H9 (cell line): ENCODE measurements around the gene TRIM52. TPM values are rescaled to one million over a fixed set of nuclear protein-coding genes. Genes with fewer than 3 reads are reported as not detected.
"Not testable (repeated sequence)": the region's sequence is repeated elsewhere in the genome, so short reads cannot be mapped to it uniquely, and the experiment has no call there.

Source experiments
- DNase-seq: peaks from one replicate; pipeline ENCODE4 v3.0.0-alpha.2; 2017
- H2AFZ ChIP-seq: one replicate; pipeline ENCODE4 v1.6.1; 2013; ENCODE audit warnings: mild to moderate bottlenecking, low read length, control low read depth, moderate library complexity
- H2AK5ac ChIP-seq: 2 replicates; pipeline ENCODE4 v1.6.1; 2013; ENCODE audit warnings: low read length, control low read depth, mixed read lengths; ENCODE audit not compliant: insufficient read length
- H2BK120ac ChIP-seq: one replicate; pipeline ENCODE4 v1.6.1; 2013; ENCODE audit warnings: low read depth, mild to moderate bottlenecking, low read length, control low read depth, inconsistent platforms; ENCODE audit not compliant: poor library complexity, severe bottlenecking
- H2BK12ac ChIP-seq: 2 replicates; pipeline ENCODE4 v1.6.1; 2013; ENCODE audit warnings: low read length, control low read depth, mixed read lengths, low read depth; ENCODE audit not compliant: insufficient read length
- H2BK15ac ChIP-seq: 2 replicates; pipeline ENCODE4 v1.6.1; 2013; ENCODE audit warnings: low read depth, low read length, control low read depth
- H2BK20ac ChIP-seq: one replicate; pipeline ENCODE4 v1.6.1; 2013; ENCODE audit warnings: low read depth, mild to moderate bottlenecking, low read length, control low read depth, inconsistent platforms; ENCODE audit not compliant: poor library complexity, severe bottlenecking
- H2BK5ac ChIP-seq: 2 replicates; pipeline ENCODE4 v1.6.1; 2013; ENCODE audit warnings: low read length, control low read depth, mixed read lengths; ENCODE audit not compliant: insufficient read length
- H3K14ac ChIP-seq: 2 replicates; pipeline ENCODE4 v1.6.1; 2013; ENCODE audit warnings: low read length, control low read depth; ENCODE audit not compliant: insufficient read depth
- H3K18ac ChIP-seq: 2 replicates; pipeline ENCODE4 v1.6.1; 2013; ENCODE audit warnings: low read depth, mild to moderate bottlenecking, mixed read lengths, low read length, control low read depth; ENCODE audit not compliant: insufficient read length
- H3K23ac ChIP-seq: 2 replicates; pipeline ENCODE4 v1.6.1; 2013; ENCODE audit warnings: low read length, control low read depth, mixed read lengths, low read depth; ENCODE audit not compliant: insufficient read length
- H3K23me2 ChIP-seq: 2 replicates; pipeline ENCODE4 v1.6.1; 2013; ENCODE audit warnings: low read depth, mild to moderate bottlenecking, mixed read lengths, low read length, control low read depth; ENCODE audit not compliant: insufficient read length, poor library complexity, severe bottlenecking
- H3K27ac ChIP-seq: 2 replicates; pipeline ENCODE4 v1.5.1; 2013; ENCODE audit warnings: low read length, control low read depth, mixed read lengths, low read depth; ENCODE audit not compliant: insufficient read length
- H3K27me3 ChIP-seq: 2 replicates; pipeline ENCODE4 v1.6.1; 2013; ENCODE audit warnings: low read length, control low read depth, inconsistent platforms; ENCODE audit not compliant: insufficient read depth
- H3K4ac ChIP-seq: 2 replicates; pipeline ENCODE4 v1.6.1; 2013; ENCODE audit warnings: low read depth, mild to moderate bottlenecking, control low read depth, inconsistent platforms, low read length, moderate library complexity
- H3K4me1 ChIP-seq: 2 replicates; pipeline ENCODE4 v1.6.1; 2013; ENCODE audit warnings: low read length, control low read depth, inconsistent platforms; ENCODE audit not compliant: insufficient read depth
- H3K4me2 ChIP-seq: 2 replicates; pipeline ENCODE4 v1.6.1; 2013; ENCODE audit warnings: low read length, control low read depth, mixed read lengths; ENCODE audit not compliant: insufficient read length, insufficient read depth
- H3K56ac ChIP-seq: 2 replicates; pipeline ENCODE4 v1.6.1; 2013; ENCODE audit warnings: low read depth, mild to moderate bottlenecking, mixed read lengths, low read length, control low read depth; ENCODE audit not compliant: insufficient read length
- H3K79me1 ChIP-seq: 2 replicates; pipeline ENCODE4 v1.6.1; 2013; ENCODE audit warnings: low read depth, mild to moderate bottlenecking, moderate library complexity, low read length, control low read depth, inconsistent platforms; ENCODE audit not compliant: insufficient read depth, poor library complexity, severe bottlenecking
- H3K79me2 ChIP-seq: 2 replicates; pipeline ENCODE4 v1.6.1; 2013; ENCODE audit warnings: low read length, control low read depth, inconsistent platforms; ENCODE audit not compliant: insufficient read depth
- H3K9ac ChIP-seq: 2 replicates; pipeline ENCODE4 v1.6.1; 2013; ENCODE audit warnings: low read length, control low read depth, mixed read lengths; ENCODE audit not compliant: insufficient read length; ENCODE audit errors: extremely low read depth
- H3K9me3 ChIP-seq: one replicate; pipeline ENCODE4 v1.6.1; 2013; ENCODE audit warnings: low read depth, low read length, inconsistent platforms; ENCODE audit not compliant: control insufficient read depth
- H3T11ph ChIP-seq: one replicate; pipeline ENCODE4 v1.6.1; 2013; ENCODE audit warnings: mild to moderate bottlenecking, low read length, control low read depth, inconsistent platforms
- H4K20me1 ChIP-seq: one replicate; pipeline ENCODE4 v1.6.1; 2013; ENCODE audit not compliant: control insufficient read depth, insufficient read length, insufficient read depth
- H4K5ac ChIP-seq: 2 replicates; pipeline ENCODE4 v1.6.1; 2013; ENCODE audit warnings: low read depth, mild to moderate bottlenecking, mixed read lengths, low read length, control low read depth; ENCODE audit not compliant: insufficient read length
- H4K8ac ChIP-seq: replicated peaks from 2 replicates; pipeline ENCODE4 v1.6.1; 2013; ENCODE audit warnings: low read length, control low read depth, mixed read lengths, low read depth; ENCODE audit not compliant: insufficient read length
- H4K91ac ChIP-seq: 2 replicates; pipeline ENCODE4 v1.6.1; 2013; ENCODE audit warnings: low read depth, mild to moderate bottlenecking, moderate library complexity, mixed read lengths, low read length, control low read depth; ENCODE audit not compliant: insufficient read length
- H3K27ac Mint-ChIP-seq, 3 experiments: 2 replicates in 2 of 3; 3 replicates in 1 of 3; pipeline ENCODE4 v1.8.0; 2020 to 2021; ENCODE audit warnings: mixed read lengths in 3 of 3, mild to moderate bottlenecking in 1 of 3, moderate library complexity in 1 of 3
- H3K27me3 Mint-ChIP-seq: 2 replicates; pipeline ENCODE4 v1.8.0; 2021; ENCODE audit warnings: low read depth, mild to moderate bottlenecking, moderate library complexity, mixed read lengths
- H3K36me3 Mint-ChIP-seq, 3 experiments: 2 replicates in 2 of 3; 3 replicates in 1 of 3; pipeline ENCODE4 v1.8.0; 2020 to 2021; ENCODE audit warnings: low read depth in 3 of 3, mixed read lengths in 3 of 3; ENCODE audit not compliant: insufficient read depth in 1 of 3
- H3K4me1 Mint-ChIP-seq, 2 experiments: 2 replicates each; pipeline ENCODE4 v1.8.0; 2020; ENCODE audit warnings: mixed read lengths in 2 of 2
- H3K4me3 Mint-ChIP-seq, 2 experiments: 2 replicates in 1 of 2; 3 replicates in 1 of 2; pipeline ENCODE4 v1.8.0; 2020 to 2021; ENCODE audit warnings: mild to moderate bottlenecking in 2 of 2, mixed read lengths in 2 of 2, moderate library complexity in 1 of 2
- H3K9me3 Mint-ChIP-seq, 2 experiments: 2 replicates in 1 of 2; 3 replicates in 1 of 2; pipeline ENCODE4 v1.8.0; 2020; ENCODE audit warnings: mild to moderate bottlenecking in 2 of 2, mixed read lengths in 2 of 2, moderate library complexity in 1 of 2
- WGBS: extraction: QIAGEN DNeasy Blood & Tissue Kit; methylation state at CpG from one replicate; pipeline ENCODE4 v1.1.7; 2013; ENCODE audit warnings: missing lambda C conversion rate, low lambda C conversion rate, mixed read lengths; ENCODE audit not compliant: insufficient read length; ENCODE audit errors: extremely low coverage; 5-methylcytosine and 5-hydroxymethylcytosine counted together
- total RNA-seq: library from RNA; stranded (reverse); gene quantifications from 2 replicates; pipeline ENCODE4 v1.2.1, GENCODE V29; 2021
- TF ChIP-seq, protein P1 (sequence below): fragments of 200-600 bp; sonication (generic); conservative IDR thresholded peaks from 3 replicates; pipeline ENCODE4 v1.8.0; 2021; ENCODE audit warnings: antibody characterized with exemption, mild to moderate bottlenecking

TRIM52 gene
- total RNA-seq, 1 experiment from 2014 or later: 5.1 TPM

DNA sequence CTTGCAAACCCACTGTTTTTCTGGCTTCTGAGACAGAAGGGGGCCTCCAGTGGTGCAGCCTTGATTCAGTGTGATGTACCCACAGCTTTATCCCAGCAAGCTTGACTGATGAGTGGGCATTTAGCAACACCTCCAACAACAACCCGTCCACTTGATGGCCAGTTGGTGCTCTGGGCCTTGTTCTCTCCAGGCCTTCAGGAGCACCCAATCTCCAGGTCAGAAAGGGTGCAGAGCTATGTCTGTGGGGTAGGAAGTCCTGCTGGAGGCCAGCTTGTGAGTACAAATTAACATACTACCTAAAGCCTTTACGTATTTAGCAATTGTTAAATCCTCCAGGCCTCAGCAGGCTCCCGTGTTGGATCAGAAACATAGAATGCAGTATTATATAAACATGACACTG, 10.1 kb upstream of the TRIM52 start:
- no peak overlapping the region for H3K27ac ChIP-seq
- no peaks in the 10 kb centered on the region for H3K79me1 ChIP-seq
- Mint-ChIP-seq H3K27ac (no peak overlapping the region), H3K4me3 (no peak overlapping the region), H3K27me3 (no peaks in the 10 kb centered on the region), H3K4me1 (peaks cover 15 to 21% of the 10 kb centered on the region in 2 experiments), H3K9me3 (no peaks in the 10 kb centered on the region), H3K36me3 (no peaks in the 10 kb centered on the region; a peak in 1 of 7 replicates)
- H4K20me1 ChIP-seq: no peaks in the 10 kb centered on the region
- no peak overlapping the region for H4K5ac ChIP-seq
- TF ChIP-seq, protein P1, sequence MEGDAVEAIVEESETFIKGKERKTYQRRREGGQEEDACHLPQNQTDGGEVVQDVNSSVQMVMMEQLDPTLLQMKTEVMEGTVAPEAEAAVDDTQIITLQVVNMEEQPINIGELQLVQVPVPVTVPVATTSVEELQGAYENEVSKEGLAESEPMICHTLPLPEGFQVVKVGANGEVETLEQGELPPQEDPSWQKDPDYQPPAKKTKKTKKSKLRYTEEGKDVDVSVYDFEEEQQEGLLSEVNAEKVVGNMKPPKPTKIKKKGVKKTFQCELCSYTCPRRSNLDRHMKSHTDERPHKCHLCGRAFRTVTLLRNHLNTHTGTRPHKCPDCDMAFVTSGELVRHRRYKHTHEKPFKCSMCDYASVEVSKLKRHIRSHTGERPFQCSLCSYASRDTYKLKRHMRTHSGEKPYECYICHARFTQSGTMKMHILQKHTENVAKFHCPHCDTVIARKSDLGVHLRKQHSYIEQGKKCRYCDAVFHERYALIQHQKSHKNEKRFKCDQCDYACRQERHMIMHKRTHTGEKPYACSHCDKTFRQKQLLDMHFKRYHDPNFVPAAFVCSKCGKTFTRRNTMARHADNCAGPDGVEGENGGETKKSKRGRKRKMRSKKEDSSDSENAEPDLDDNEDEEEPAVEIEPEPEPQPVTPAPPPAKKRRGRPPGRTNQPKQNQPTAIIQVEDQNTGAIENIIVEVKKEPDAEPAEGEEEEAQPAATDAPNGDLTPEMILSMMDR: no peak
- no peak overlapping the region for H2AFZ ChIP-seq
- no peak overlapping the region for H3K4ac ChIP-seq
- no peak overlapping the region for H3K4me2 ChIP-seq
- no peak overlapping the region for H2BK5ac ChIP-seq
- no peak overlapping the region for H3T11ph ChIP-seq
- DNase-seq: no peak
- no peak overlapping the region for H2AK5ac ChIP-seq
- H3K9me3 ChIP-seq: no peaks in the 10 kb centered on the region
- no peaks in the 10 kb centered on the region for H3K79me2 ChIP-seq
- no peak overlapping the region for H3K9ac ChIP-seq
- no peak overlapping the region for H2BK120ac ChIP-seq
- H2BK15ac ChIP-seq: no peak overlapping the region
- no peaks in the 10 kb centered on the region for H3K27me3 ChIP-seq
- no peak overlapping the region for H4K91ac ChIP-seq
- H3K23me2 ChIP-seq: no peaks in the 10 kb centered on the region
- no peak overlapping the region for H3K14ac ChIP-seq
- H3K23ac ChIP-seq: no peak overlapping the region
- H2BK12ac ChIP-seq: no peak overlapping the region
- no CpG with 5 or more reads among the region's 3 CpGs for WGBS
- no peaks in the 10 kb centered on the region; the same call in 1 of the 2 replicates for H3K4me1 ChIP-seq
- no peak overlapping the region for H4K8ac ChIP-seq
- H3K56ac ChIP-seq: no peak overlapping the region
- no peak overlapping the region for H3K18ac ChIP-seq
- H2BK20ac ChIP-seq: no peak overlapping the region

DNA sequence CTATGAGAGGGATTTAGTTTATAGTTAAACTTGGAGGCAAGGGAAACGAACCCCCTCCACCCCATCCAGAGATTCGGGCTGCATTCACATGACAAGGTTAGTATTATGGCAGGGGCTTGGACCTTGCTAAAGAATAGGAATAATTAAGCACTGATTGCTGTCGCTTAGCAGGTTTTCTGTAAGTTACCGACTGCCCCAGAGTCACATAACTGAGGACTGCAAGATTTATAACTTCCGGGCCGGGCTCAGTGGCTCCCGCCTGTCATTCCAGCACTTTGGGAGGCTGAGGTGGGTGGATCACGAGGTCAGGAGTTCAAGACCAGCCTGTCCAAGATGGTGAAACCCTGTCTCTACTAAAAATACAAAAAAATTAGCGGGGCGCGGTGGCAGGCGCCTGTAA, 7.0 kb upstream of the TRIM52 start:
- not testable (repeated sequence) for H2BK20ac ChIP-seq

More for the DNA sequence above, 7.0 kb upstream of the TRIM52 start:
- H3K9ac ChIP-seq, H3K14ac ChIP-seq, H3K4ac ChIP-seq, H3K9me3 ChIP-seq, H4K8ac ChIP-seq, H3K27me3 ChIP-seq, H4K91ac ChIP-seq, H2AK5ac ChIP-seq, H2BK12ac ChIP-seq, H2AFZ ChIP-seq, H2BK15ac ChIP-seq, H3K79me1 ChIP-seq, DNase-seq, H4K20me1 ChIP-seq, H3K4me2 ChIP-seq, H3K79me2 ChIP-seq, H3K18ac ChIP-seq, H2BK120ac ChIP-seq, H3K23ac ChIP-seq, H4K5ac ChIP-seq, H3K56ac ChIP-seq, H3K27ac ChIP-seq, H3K4me3 Mint-ChIP-seq, H3T11ph ChIP-seq, H2BK5ac ChIP-seq, H3K9me3 Mint-ChIP-seq, H3K27me3 Mint-ChIP-seq, H3K23me2 ChIP-seq, H3K4me1 ChIP-seq: not testable (repeated sequence)
- no CpG with 5 or more reads among the region's 12 CpGs for WGBS
- H3K27ac Mint-ChIP-seq: peak overlapping the region in 1 of 3 experiments; percentile 98; a peak in 2 of 7 replicates
- H3K4me1 Mint-ChIP-seq: peaks cover 17 to 28% of the 10 kb centered on the region in 2 experiments
- peaks cover 9 to 14% (median 10%) of the 10 kb centered on the region in 3 experiments; a peak in 6 of 7 replicates for H3K36me3 Mint-ChIP-seq
